Stomach (tissue), 4 donors: Measurements from ENCODE around the gene RAB30.
"Not testable (repeated sequence)": the region's sequence is repeated elsewhere in the genome, so short reads cannot be mapped to it uniquely, and the experiment has no call there.

Experiments used
- EP300 ChIP-seq: sonication (generic); formaldehyde crosslinking; IDR thresholded peaks from one replicate; pipeline ENCODE4 v1.6.1; 2017; ENCODE audit warnings: antibody characterized with exemption
- POLR2A ChIP-seq, 4 donors: fragments of 450-650 bp; IDR thresholded peaks; one replicate each; pipeline ENCODE4 v1.6.1; 2016; ENCODE audit warnings: antibody characterized with exemption in 4 of 4, control low read depth in 2 of 4, mild to moderate bottlenecking in 1 of 4, moderate library complexity in 1 of 4
- POLR2AphosphoS5 ChIP-seq, 3 donors: sonication (generic); formaldehyde crosslinking; IDR thresholded peaks; one replicate each; pipeline ENCODE4 v1.6.1; 2016; ENCODE audit warnings: antibody characterized with exemption in 3 of 3
- TF ChIP-seq, protein P1 (sequence below), 7 experiments: fragments of 450-650 bp in 4 of 7; fragments of 200-600 bp in 3 of 7; sonication (generic) in 3 of 7; IDR thresholded peaks; one replicate each; pipeline ENCODE4 v1.5.1; 2016 to 2019; ENCODE audit warnings: antibody characterized with exemption in 7 of 7, control low read depth in 2 of 7, mild to moderate bottlenecking in 1 of 7

- not testable (repeated sequence) for TF ChIP-seq POLR2A (IDR thresholded peaks at IDR 0.05); EP300; POLR2AphosphoS5 (IDR thresholded peaks at IDR 0.05)
- TF ChIP-seq, protein P1, sequence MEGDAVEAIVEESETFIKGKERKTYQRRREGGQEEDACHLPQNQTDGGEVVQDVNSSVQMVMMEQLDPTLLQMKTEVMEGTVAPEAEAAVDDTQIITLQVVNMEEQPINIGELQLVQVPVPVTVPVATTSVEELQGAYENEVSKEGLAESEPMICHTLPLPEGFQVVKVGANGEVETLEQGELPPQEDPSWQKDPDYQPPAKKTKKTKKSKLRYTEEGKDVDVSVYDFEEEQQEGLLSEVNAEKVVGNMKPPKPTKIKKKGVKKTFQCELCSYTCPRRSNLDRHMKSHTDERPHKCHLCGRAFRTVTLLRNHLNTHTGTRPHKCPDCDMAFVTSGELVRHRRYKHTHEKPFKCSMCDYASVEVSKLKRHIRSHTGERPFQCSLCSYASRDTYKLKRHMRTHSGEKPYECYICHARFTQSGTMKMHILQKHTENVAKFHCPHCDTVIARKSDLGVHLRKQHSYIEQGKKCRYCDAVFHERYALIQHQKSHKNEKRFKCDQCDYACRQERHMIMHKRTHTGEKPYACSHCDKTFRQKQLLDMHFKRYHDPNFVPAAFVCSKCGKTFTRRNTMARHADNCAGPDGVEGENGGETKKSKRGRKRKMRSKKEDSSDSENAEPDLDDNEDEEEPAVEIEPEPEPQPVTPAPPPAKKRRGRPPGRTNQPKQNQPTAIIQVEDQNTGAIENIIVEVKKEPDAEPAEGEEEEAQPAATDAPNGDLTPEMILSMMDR (IDR thresholded peaks at IDR 0.05), result not testable (repeated sequence)
Measured at GRCh38 chr11:83009136-83009535, 62.6 kb downstream of the RAB30 start.
